GM10248 (cell line): ENCODE data around the gene FRMD5.

ENCODE experiments used
- CTCF ChIA-PET: fragments of 300-600 bp; sonication (Branson Sonifier 250); formaldehyde crosslinking; extraction: SDS; loops from one replicate; lab custom pipeline; 2021; ENCODE audit warnings: antibody characterized with exemption; lab: Yijun Ruan, JAX
- POLR2A ChIA-PET: fragments of 350-650 bp; sonication (Branson Sonifier 250); formaldehyde crosslinking; extraction: SDS; loops from one replicate; lab custom pipeline; 2020; ENCODE audit warnings: antibody characterized with exemption; lab: Yijun Ruan, JAX
- DNase-seq: peaks from one replicate; pipeline ENCODE4 v3.0.0; 2012; ENCODE audit errors: extremely low spot score
- CTCF ChIP-seq: IDR thresholded peaks from 2 replicates; pipeline ENCODE4 v1.5.1; 2012; ENCODE audit warnings: mild to moderate bottlenecking, low read depth; ENCODE audit errors: extremely low read depth, missing control alignments, control extremely low read depth

Gene FRMD5

DNA sequence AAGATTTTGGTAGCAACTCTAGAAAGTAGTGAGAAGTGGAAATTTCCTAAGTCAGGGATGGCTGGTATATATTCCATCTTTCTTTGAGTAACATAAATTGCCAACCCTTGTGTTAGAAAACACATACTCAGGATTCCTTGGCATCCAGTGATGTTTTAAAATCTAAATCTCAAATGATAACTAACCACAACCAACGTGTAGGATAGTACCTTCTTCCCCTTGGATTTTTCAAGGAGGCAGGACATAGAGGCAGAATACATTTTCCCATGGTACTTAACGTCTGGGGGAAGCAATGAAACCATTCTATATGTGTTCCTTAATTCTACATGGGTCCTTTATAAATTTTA lies 274.8 kb downstream of the FRMD5 start:
- TF ChIP-seq CTCF, result no peak
- CTCF ChIA-PET, result interaction anchor here (0.7 to 1.8 kb wide), 3 partner anchors 10 to 18 kb away, joined by 3 to 4 read pairs (median 4); no protein-coding TSS in a partner anchor
- POLR2A ChIA-PET, result no interaction called here
- no peak for DNase-seq

DNA sequence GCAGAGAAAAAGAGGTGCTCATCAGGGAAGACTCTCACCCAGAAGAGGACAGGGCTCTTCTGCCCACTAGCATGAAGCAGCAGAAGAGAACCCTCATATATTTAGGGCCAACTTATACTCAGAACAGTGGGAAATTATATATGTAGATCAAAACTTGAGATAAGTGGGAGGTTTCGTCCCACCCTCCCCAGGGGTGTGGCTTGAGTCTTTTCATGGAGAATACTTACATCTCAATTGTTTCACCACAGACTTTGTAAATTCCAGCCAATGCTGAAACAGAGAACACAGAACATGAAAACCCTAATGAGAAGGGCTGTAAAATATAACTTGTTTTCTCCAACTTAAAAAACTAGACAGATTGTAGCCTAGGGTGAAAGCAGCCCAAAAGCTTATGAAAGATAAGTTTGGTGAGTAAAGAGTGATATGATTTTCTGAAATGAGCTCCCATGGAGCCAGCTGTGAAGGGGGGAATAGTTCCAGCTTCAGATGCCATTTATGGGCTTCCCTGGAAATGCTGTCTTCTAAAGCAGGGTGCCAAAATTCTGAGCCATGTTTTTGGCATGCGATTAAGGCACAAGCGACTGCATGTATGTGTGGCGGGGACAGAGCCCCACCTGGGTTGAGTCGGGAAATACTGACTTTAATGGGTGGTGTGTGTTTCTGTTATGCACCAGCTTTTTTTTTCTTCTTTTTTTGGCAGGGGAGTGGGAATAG lies 275.4 kb downstream of the FRMD5 start:
- POLR2A ChIA-PET, result no interaction called here
- no peak for TF ChIP-seq CTCF
- no peak for DNase-seq
- CTCF ChIA-PET, result interaction anchor here (0.9 to 1.8 kb wide), 4 partner anchors 10 to 289 kb away, joined by 3 to 4 read pairs (median 4); no protein-coding TSS in a partner anchor

DNA sequence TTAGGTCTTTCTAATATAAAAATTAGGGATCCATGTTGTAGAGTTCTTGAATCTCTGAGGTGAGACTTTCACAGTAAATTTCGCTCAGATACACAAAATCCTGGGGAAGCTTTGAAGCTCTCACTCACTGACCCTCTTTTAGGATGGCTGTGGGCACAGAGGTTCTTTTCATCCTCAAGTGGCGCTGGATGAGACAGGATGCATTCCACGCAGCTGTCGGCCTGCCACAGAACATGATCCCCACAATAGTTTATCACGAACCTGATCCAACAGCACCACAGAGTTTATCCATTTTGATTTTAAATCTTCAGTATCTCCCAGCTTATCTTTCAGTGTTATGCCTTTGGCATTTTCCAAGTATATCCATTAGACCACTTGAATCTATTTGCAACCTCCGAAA lies 276.4 kb downstream of the FRMD5 start:
- TF ChIP-seq CTCF, result no peak
- CTCF ChIA-PET, result interaction anchor here (0.9 to 2.5 kb wide), 4 partner anchors 14 to 290 kb away, joined by 3 to 10 read pairs (median 3); no protein-coding TSS in a partner anchor
- POLR2A ChIA-PET, result no interaction called here
- no peak for DNase-seq

DNA sequence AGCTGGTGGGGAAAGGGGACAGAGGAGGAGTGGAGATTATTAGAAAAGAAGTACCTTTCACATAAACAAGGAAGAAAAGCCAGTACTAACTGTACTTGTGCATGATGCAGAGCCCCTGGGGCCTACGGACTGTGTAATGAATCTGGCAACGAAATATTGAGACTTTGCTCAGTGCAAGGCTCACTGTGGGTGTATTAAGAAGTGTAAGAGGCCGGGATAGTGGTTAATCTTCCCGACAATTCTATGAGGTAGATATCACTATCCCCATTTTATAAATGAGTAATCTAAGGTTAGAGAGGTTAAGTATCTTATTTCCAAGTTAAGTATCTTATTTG lies 278.8 kb downstream of the FRMD5 start:
- ChIA-PET POLR2A (no interaction called here), CTCF (interaction anchor here (1.3 to 3.4 kb wide), 3 partner anchors 12 to 14 kb away, joined by 3 to 13 read pairs (median 4); no protein-coding TSS in a partner anchor)
- no peak for TF ChIP-seq CTCF
- no peak for DNase-seq

DNA sequence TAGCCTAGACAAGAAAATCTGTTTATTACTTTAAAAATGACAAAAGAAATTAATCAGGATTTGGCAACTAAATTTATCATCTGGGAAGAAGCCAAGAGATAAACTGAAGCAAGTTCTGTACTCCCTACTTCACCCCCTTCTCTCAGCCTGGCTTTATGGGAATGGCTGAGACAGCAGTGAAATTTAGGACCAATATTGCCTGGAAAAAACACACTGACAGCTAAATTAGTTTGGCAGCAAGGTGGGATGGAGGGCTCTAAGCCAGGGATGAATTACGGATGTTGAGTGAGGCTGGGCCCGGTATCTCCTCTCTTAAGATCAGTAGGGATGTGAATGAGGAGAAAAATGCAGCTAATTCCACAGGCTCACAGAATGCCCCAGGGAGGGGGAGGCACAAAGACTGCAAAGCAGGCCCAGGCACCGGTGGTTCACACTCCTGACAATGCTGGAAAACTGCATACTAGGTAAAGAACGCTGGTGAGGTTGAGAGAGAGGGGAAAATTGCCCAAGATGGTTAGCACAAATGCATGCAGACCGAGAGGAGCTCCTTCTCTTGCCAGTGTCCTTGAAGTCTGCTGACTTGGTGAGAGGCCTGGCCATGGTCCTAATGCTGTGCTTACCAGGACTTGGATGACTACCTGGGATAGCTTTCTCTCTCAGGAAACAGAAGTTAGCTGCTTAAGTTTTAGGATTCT lies 279.3 kb downstream of the FRMD5 start:
- ChIA-PET CTCF (interaction anchor here (1.3 to 3.4 kb wide), 3 partner anchors 11 to 13 kb away, joined by 3 to 13 read pairs (median 4); no protein-coding TSS in a partner anchor), POLR2A (no interaction called here)
- no peak for TF ChIP-seq CTCF
- no peak for DNase-seq

- no peak for TF ChIP-seq CTCF
- POLR2A ChIA-PET, result no interaction called here
- CTCF ChIA-PET, result interaction anchor here (0.9 to 3.4 kb wide), 7 partner anchors 10 to 147 kb away, joined by 3 to 13 read pairs (median 3); no protein-coding TSS in a partner anchor
- DNase-seq, result no peak
Measured at GRCh38 chr15:43913941-43914340, 281.1 kb downstream of the FRMD5 start.
